ENCODE results near the gene GSAP.

GRCh38 chr7:77434570-77435275 is 18.6 kb upstream of the GSAP start:
- TF ChIP-seq, protein P1, sequence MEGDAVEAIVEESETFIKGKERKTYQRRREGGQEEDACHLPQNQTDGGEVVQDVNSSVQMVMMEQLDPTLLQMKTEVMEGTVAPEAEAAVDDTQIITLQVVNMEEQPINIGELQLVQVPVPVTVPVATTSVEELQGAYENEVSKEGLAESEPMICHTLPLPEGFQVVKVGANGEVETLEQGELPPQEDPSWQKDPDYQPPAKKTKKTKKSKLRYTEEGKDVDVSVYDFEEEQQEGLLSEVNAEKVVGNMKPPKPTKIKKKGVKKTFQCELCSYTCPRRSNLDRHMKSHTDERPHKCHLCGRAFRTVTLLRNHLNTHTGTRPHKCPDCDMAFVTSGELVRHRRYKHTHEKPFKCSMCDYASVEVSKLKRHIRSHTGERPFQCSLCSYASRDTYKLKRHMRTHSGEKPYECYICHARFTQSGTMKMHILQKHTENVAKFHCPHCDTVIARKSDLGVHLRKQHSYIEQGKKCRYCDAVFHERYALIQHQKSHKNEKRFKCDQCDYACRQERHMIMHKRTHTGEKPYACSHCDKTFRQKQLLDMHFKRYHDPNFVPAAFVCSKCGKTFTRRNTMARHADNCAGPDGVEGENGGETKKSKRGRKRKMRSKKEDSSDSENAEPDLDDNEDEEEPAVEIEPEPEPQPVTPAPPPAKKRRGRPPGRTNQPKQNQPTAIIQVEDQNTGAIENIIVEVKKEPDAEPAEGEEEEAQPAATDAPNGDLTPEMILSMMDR (IDR thresholded peaks at IDR 0.05), result no peak
- TF ChIP-seq POLR2AphosphoS5 (IDR thresholded peaks at IDR 0.05), result no peak
